Measurements from ENCODE around the gene NECTIN1.

NECTIN1 gene

DNA sequence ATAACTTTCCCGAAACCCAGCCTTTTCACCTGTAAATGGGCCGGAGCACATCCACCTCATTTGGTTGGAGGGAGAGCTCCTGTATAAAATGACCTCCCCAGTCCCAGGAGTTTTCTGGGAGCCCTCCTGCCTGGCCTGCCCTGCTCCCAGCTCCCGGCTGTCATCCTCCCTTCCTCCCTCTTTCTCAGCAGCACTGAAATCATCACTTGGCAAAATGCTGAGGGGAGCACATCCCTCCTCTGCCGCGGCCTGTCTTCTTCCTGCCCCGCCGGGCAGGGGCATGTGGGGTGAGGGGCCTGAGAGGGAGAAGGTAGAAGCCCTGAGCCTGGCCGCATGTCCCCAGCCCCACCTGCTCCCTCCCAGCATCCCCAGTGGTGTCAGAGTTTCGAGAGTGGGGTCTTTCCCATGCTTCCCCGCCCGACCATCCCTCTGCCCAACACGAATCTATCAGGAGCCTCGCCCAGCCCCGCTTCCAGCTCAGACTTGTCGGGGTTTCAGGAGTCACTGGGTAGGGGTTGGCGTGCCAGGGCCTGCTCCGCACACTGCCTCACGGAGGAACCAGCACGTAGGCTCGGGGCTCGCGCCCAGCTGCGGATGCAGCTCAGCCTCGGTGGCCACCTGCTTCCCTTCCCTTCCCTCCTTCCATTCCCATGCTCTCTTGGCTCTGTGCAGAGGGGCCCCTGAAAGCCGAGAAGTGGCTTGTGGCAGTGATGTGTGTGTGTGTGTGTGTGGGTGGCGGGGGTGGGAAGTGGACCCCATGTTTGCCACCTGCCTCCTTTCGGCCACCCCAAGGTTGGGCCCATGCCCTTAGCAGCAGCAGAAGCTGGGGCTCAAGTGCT lies 37.1 kb downstream of the NECTIN1 start:
- FAIRE-seq: no peak

DNA sequence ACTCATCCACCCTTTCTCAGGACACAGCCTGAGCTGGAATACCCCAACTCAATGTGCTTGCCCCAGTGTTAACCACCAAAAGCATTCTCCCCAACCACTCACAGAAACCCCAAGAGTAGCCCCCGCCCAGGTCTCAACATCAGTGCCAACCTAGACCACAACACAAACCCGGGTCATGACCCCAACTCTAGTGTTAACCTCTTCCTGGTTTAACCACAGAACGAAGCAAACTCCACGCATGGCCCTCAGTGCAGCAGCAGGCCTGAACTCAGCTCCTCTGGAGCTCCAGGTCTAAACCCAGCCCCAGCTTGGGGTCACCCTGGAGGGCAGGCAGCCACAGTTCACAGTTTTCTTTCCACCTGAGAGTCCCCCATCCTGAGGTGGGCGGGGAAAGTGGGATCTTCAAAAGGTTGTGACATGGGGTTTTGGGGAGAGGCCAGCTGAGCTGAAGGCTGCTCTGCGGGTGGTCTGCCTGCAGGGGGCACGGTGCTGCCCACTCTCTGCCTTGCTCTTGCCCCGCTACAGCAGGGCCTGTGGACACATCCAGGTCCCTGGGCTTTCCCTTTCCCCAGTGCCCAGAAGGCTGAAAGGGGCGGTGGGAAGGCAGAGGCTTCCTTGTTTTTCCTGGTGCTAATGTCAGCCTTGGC lies 37.9 kb downstream of the NECTIN1 start:
- FAIRE-seq: no peak

DNA sequence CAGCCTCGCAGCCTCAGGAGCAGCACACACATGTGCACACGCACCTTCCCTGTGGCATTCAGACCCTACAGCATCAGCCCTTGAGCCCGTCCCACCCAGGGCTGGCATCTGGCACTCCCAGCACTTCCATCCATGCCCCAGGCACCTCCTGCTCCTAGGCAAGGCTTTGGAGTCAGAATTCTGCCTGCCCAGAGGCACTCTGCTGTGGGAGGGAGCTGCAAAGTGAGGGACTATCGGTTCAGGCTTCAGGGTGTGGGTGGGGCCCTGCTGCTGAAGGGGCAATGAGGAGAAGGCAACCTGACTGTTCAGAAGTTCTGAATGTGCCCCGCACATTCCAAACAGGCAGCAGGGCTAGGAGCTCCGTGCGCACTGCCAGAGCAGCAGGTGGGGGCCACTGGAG lies 39.7 kb downstream of the NECTIN1 start:
- no peak for FAIRE-seq

DNA sequence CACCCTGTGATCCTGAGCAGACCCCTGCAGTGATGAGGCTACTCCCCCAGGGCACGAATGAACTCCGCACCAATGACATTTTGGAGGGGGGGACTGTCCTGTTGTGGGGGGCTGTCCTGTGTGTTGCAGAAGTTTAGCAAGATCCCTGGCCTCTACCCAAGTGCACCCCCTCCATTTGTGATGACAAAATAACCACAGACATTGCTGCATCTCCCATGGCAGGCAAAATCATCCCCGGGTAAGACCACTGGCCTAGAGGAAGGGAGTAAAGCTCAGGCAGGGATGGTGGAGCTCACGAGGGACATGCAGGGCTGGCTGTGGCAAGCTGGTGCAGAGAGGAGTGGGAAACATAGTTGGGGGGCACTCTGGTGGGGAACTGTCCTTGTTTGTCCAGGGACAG lies 40.6 kb downstream of the NECTIN1 start:
- FAIRE-seq: no peak

DNA sequence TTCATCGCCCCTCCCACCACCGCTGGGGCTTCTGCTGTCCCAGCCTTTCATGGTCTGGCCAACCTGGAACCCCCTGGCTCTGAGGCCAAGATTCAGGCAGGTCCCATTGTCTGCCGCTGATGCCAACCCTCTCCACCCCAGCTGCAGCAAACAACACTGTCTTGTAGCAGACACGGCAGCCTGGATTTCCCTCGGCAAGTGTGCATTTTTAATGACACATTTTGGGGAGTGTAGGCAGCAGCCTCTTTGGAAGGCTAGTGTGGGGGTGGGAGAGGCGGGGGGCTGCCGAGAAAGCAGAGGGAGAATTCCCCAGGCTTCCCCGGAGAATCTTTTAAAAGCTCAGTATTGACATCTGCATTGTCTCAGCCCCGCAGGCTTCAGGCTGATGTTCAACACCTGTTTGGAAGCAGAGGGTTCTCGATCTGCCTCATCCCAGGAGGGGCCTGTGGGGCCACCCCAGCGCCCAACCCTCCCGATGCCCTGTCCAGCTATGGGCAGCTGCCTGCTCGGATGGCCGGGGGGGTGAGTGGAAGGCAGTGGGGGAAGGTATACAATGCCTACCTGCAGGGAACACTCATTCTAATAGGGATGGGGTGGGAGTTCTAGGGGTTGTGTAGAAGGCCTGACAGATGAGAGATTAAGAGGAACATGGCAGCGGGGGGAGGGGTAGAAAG lies 41.5 kb downstream of the NECTIN1 start:
- FAIRE-seq: no peak

DNA sequence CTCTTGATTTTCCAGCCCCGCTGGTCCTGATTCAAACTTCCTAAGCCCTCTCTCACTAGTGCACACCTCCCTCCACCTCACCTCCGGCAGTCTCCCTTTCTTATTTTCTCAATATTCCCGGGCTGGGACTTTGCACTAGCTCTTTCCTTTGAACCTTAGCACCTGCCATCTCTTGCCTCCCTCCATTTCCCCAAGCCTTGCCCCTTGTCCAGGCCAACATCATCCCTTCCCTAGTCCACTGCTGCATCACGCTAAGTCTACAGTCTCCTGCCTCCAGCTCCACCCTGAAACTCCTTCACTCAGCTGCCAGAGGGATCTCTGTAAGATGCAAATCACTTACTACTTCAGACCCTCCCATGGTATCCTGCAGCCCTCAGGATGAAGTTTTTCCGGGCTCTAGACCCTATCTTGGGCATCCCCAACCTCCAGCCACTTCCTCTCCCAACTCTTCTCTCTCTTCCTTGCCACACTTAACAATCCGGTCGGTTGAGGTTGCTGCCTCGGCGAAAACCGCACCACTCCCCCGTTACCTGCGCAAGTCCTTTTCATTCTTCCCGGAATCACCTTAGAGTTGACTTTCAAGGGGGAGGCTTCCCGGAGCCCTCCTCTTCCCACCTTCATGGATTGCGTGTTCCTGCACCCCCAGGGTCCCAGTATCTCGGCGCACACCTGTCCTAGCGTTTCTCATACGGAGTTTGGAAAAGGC lies 42.7 kb downstream of the NECTIN1 start:
- no peak for FAIRE-seq

DNA sequence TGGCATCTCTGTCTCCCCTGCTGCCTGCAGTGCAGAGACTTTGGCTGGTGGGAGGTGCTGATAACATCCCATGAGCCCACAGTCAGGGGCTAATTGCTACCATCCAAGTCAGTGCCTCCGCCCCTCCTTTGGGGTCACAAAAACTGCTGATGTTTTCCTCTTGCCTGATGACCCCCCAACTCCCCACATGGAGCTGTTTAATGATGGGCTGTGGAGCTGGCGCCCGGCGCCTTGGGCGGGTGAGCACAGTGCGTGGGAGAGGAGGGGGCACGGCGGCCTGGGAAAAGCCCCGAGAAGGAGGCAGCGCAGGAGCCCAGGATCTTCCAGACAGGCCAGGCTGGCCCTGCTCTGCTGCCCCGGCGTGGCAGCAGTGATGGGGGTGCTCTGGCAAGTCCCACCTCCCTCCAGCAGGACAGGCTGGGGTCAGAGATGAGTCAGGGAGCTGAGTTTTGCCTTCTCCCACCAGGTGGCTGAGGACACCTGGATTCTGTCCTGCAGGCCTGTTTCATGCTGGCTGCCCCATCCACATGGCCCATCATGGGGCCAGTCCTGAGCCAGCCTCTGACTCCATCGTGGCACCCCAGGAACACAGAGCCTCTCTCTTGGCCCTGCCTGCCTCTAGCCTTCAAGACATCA lies 43.8 kb downstream of the NECTIN1 start:
- FAIRE-seq: no peak

DNA sequence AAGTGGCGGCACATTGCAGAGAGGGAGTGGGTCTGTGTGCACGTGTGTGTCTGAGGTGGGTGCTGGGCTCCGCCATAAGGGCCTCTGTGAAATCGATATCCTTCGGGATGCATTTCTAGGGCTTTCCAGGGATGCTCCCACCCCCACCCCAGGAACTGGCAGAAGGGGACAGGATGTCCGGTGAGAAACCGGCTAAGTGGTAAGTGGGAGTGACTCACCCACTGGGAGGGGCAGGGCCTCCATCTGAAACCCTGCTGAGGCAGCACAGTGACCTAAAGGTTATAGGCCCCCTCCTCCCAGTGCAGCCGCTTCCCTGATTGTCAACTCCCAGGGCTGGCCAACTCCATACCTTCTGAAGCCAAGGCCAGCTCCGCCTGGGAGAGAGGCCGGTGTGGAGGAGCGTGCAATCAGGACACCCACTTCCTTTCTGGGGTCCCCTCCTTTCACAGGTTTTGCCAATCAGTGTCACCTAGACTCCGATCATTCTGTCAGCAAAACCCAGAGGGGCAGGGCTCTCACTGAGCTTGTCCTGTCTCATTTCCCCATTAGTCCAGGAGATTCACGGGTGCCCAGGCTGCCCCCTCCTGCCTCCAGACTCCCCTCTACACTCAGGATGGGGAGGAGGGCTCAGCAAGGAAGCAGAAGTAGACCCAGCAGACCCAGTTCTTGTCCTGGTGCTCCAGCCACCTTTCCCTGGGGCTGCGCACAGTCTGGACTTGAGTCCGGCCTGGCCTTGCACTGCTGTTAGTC lies 44.5 kb downstream of the NECTIN1 start:
- no peak for FAIRE-seq

DNA sequence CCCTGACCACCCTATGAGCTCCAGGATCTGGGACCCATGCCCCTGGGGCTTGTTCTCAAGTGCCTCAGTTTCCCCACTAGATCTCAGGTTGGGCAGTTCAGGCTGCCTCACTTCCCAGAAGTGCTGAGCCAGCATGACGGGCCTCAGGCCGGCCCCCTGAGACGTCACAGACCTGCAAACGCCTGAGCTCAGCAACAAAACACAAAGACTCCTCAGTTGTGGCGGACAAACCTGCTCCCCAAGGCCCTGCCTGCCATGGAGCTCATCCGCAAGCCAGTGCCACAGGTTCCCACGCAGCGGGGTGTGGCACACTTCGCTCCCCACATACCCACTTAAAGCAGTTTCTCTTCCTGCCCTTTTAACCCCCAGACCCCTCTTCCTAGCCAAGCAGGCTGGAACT lies 45.2 kb downstream of the NECTIN1 start:
- no peak for FAIRE-seq

DNA sequence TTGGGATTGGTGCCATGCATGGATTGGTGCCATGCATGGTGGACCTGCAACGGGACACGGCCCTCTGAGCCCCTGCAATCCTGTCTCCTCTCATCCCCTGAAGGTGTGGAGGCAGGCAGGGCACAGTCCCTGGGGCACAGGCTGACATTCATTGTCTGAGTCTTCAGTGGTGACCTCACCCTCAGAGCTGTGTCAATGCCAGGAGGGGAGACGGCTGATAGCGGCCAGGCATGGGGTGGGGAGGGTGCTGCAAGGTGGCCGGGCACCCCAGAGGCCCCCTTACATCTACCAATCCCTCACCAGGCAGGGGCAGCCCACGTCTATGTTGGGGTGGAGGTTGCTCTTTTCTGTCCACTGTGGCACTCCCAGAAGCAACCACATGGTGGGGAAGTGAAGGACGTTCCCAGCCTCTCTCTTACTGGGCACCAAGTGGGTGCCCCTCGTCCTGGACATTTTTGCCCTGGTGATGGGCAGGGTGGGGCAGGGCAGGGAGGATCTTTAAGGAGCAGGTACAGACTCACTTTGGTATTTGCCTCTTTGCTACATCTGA lies 47.6 kb downstream of the NECTIN1 start:
- no peak for FAIRE-seq

DNA sequence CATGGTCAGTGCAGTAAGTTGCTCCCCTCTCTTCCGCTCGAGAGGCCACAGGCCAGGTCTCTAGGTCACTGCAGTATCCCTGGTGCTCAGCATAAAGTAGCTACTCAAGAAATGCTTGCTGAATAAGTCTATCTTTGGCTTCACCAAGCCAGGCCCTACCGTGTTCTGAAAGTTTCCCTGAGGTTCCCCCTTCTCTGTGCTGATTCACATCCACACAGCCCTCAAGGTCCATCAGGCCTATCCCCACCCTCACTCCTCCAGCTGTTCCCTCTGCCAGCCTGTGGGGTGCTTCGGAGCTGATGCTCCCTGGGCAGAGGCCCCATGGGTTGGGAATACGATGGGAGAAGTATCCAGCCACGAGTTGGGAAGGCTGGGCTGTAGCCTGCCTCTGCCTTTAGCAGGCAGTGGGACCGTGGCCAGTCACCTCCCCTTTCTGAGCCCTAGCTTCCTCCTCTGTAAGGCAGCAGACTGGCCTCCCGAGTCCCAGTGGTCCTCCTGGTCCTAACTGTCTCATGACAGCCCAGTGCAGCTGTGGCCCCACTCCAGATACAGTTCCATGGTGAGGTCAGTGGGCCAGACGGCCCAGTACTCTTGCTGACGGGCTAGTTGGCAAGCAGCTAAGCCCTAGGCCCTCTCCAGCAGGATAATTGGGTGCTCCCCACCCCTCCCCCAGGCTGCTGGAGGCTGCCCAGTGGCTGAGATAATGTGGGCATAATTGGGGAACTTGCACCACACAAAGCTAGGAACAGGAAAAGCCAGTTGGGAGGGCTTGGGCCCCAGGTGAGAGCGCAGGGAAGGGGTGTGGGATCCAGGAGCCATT lies 48.2 kb downstream of the NECTIN1 start:
- FAIRE-seq: no peak

DNA sequence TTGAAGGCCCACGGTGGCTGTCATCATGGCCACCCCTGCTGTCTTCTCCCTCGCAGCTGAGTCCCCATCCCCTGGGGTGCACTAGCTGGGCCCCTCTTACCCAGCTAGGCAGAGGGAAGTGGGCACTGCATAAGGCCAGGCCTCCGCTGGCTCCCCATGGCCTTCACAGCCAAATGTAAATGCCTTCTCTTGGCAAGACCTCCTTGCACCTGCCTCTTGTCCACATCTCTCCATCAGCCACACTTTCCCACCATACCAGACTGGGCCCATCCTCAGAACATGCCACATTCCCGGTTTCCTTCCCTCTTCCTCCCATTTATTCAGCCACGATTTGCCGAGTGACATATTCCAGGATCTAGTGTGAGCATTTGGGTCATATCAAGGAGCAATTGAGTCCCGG lies 49.7 kb downstream of the NECTIN1 start:
- FAIRE-seq: no peak

DNA sequence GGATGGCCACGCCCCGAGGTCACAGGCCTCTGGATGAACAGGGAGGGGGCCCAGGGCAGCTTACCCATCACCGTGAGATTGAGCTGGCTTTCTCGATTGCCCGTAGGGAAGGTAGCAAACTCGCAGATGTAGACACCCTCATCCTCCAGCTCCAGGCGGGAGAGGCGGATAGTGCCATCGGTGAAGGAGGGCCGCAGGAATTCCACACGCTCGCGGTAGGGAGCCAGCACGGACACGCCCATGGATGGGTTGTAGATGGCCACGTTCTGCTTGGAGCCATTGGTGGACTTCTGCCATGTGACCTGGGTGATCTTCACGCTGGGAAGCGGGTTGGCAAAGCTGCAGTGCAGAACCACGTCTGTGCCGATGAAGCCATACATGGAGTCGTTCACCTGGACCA lies 50.6 kb downstream of the NECTIN1 start:
- FAIRE-seq: no peak

DNA sequence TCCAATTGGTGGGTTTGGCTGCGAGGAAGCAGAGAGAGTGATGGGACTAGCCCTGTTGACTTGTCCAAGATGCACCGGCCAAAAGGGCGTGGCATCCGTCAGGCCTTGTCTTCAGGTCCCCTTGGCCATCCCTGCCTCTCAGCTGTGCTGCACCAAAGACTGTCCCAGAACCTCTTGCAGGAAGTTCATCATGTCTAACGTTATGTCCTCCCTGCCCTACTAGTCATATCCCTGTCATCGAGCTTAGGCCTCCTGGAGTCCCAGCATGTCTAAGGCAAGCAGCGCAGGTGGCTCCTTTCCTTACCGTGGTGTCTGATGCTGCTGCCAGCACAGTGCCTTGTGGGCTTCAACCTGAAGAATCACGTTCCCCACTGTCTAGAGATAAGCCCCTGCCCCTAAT lies 51.2 kb downstream of the NECTIN1 start:
- no peak for FAIRE-seq

DNA sequence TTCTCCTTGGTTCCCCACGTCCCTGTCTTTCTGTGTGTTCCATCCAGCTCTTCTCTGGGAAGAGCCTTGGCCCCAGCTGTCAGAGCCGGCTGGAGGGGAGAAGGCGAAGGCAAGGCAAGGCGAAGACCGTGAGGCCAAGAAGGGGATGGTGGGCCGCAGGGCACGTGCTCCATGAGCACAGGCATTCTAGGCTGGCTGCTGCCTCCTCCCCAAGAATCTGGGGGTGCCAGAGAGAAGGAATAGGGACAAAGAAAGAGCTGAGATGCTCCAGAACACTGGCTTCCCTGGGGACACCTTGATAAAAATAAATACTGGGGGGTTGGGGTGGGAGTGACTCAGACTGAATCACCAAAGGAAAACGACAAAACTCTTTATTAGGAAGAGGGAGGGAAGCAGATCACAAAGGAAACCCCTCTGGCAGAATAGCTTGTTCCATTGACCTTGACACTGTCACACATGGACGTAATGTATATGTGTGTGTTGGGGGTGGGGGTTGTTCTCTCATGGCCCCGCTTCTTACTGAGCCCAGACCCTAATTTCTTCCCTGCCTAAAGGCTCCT lies 52.5 kb downstream of the NECTIN1 start:
- no peak for FAIRE-seq

DNA sequence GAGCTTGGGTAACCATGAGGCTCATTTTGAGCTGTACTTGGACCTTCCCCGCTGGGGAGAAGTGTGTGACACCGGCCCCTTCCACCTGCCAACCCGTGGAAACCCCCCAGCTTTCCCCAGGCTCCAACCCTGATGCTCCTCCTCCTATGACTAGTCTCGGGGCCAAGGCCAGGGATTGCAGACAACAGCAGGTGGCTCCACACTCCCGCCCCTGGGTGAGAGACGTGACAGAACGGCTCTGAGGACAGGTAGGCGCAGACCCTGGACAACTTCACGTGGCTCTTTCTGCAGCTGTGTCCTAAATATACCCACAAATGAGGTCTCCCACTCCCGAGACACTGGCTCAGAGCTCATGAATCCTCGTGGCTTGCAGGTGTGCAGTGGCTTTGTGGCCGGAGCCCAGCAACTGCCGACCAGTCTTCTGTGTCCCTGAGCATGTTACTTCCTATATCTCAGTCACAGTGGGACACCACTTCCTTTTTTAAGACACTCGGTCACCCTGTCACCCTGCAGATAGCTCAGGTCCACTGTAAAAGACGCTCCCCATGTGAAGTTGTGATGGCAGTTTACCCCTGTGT lies 55.2 kb downstream of the NECTIN1 start:
- no peak for FAIRE-seq

DNA sequence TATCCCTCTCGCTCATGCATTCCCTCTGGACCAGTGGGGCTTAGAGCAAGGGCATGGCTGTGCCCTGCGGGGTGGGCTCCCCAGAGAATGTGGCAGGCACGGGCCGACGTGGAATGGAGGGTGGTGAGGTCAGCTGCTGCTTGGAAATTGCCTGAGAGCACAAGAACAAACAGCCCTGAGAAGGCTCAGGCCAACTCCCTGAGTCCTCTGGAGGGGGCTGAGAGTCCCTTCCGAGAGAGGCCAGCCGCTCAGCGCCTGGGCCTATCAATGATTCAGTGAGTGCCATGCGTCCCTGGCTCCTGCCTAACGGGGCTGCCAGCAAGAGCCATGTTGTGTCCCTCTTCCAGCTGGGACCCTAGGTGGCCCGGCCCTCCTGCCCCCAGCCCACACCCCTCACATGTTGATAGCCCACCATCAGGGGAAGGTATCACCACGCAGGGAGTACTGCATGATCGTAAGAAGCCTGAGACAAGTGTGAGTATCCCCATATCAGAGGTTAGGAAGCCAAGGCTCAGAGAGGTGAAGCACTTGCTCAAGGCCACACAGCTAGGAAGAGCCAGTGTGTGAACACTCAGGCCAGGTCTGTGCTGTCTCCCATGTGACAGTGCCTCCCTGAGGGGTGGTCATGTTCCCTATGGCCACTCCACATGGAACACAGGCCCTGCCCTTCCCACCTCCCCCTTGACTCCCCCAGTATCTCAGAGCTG lies 55.8 kb downstream of the NECTIN1 start:
- FAIRE-seq: no peak

DNA sequence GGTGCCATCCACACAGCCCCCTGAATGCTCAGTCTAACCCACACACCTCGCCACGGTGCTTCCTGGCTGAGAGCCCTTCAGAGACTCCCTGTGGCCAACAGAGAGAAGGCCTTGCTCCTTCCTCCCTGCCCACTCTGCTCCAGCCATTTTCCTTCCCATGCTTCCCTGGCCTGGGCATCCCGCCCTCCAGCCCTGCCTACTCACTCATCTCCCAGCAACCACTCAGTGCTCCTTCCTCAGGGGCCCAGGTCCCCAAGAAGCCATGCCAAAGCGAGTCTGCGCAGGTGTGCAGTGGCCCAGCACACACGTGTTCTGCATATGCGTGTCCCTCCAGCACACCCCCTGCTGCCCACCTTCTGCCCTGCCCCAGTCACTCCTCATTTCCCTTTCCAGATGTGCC lies 56.4 kb downstream of the NECTIN1 start:
- FAIRE-seq: no peak

DNA sequence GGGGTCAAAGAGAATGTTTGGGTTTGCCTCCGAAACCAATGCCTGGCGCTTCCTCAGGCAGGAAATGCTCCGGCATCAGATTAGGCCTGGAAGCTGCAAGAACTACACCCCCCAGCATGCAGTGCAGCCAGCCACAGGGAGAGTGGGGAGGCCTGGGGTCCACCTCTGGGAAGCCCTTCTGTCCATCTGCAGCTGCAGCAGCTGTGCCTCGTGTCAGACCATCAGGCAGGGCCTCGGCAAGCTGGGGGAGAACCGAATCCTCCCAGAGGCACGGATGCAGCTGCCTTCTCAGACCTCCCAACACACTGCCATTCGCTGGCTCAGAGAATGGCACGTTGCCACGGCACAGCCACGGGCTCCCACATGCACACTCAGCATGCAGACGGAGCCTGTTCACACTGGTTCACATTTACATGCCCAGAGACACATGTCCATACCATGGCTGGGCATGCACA lies 57.4 kb downstream of the NECTIN1 start:
- FAIRE-seq: no peak

All from A204.1 (cell line).